Neutrophil (primary cell): Measurements from ENCODE around the gene CDK5RAP2.

Experiments
- H3K27ac ChIP-seq: fragments of 200-600 bp; sonication (generic); 2 replicates; pipeline ENCODE4 v1.5.1; 2016; ENCODE audit warnings: mild to moderate bottlenecking, moderate library complexity
- H3K27me3 ChIP-seq: fragments of 200-600 bp; sonication (generic); 2 replicates; pipeline ENCODE4 v1.6.0; 2016; ENCODE audit warnings: mild to moderate bottlenecking
- H3K36me3 ChIP-seq: fragments of 200-600 bp; sonication (generic); 2 replicates; pipeline ENCODE4 v1.5.1; 2017
- H3K4me1 ChIP-seq, 2 experiments: fragments of 200-600 bp in 1 of 2; sonication (generic) in 1 of 2; 1 replicate in 1 of 2; 2 replicates in 1 of 2; pipeline versions ENCODE4 v1.5.1 to v1.6.1; 2013 to 2016; ENCODE audit warnings: low read depth in 1 of 2, low read length in 1 of 2, mild to moderate bottlenecking in 1 of 2, moderate library complexity in 1 of 2; ENCODE audit not compliant: control insufficient read depth in 1 of 2, insufficient read depth in 1 of 2
- H3K4me3 ChIP-seq, 2 experiments: fragments of 200-600 bp in 1 of 2; sonication (generic) in 1 of 2; 1 replicate in 1 of 2; 2 replicates in 1 of 2; pipeline ENCODE4 v1.5.1; 2013 to 2016; ENCODE audit warnings: low read depth in 1 of 2, low read length in 1 of 2, mild to moderate bottlenecking in 1 of 2, moderate library complexity in 1 of 2
- H3K9me3 ChIP-seq: fragments of 200-600 bp; sonication (generic); 2 replicates; pipeline ENCODE4 v1.5.1; 2016
- CTCF ChIP-seq: fragments of 200-600 bp; sonication (generic); IDR thresholded peaks from 2 replicates; pipeline ENCODE4 v1.5.1; 2016; ENCODE audit warnings: antibody characterized with exemption

Gene CDK5RAP2

GRCh38 chr9:120392711-120393110 lies 187.3 kb downstream of the CDK5RAP2 start:
- Histone ChIP-seq H3K27ac (no peak overlapping the region), H3K36me3 (peaks cover 94% of the 10 kb centered on the region), H3K4me1 (peaks cover 0 to 2% of the 10 kb centered on the region in 2 experiments), H3K9me3 (no peaks in the 10 kb centered on the region), H3K4me3 (no peak overlapping the region), H3K27me3 (no peaks in the 10 kb centered on the region)
- no peak for TF ChIP-seq CTCF

GRCh38 chr9:120392245-120392644 lies 187.7 kb downstream of the CDK5RAP2 start:
- Histone ChIP-seq H3K27ac (no peak overlapping the region), H3K36me3 (peaks cover 93% of the 10 kb centered on the region), H3K27me3 (no peaks in the 10 kb centered on the region), H3K4me3 (no peak overlapping the region), H3K9me3 (no peaks in the 10 kb centered on the region), H3K4me1 (peaks cover 0 to 7% of the 10 kb centered on the region in 2 experiments)
- no peak for TF ChIP-seq CTCF

GRCh38 chr9:120391691-120392090 lies 188.3 kb downstream of the CDK5RAP2 start:
- Histone ChIP-seq H3K27ac (no peak overlapping the region), H3K4me3 (no peak overlapping the region), H3K36me3 (peaks cover 95% of the 10 kb centered on the region)

GRCh38 chr9:120390637-120391190 lies 189.3 kb downstream of the CDK5RAP2 start:
- Histone ChIP-seq H3K27me3 (no peaks in the 10 kb centered on the region), H3K27ac (no peak overlapping the region), H3K36me3 (peaks cover 86% of the 10 kb centered on the region), H3K9me3 (no peaks in the 10 kb centered on the region), H3K4me1 (peaks cover 0 to 7% of the 10 kb centered on the region in 2 experiments), H3K4me3 (no peak overlapping the region)
- TF ChIP-seq CTCF, result no peak

More at GRCh38 chr9:120391691-120392090, 188.3 kb downstream of the CDK5RAP2 start:
- H3K4me1 ChIP-seq, result peaks cover 0 to 7% of the 10 kb centered on the region in 2 experiments
- no peaks in the 10 kb centered on the region for H3K27me3 ChIP-seq
- H3K9me3 ChIP-seq, result no peaks in the 10 kb centered on the region
- TF ChIP-seq CTCF, result no peak

- no peak for TF ChIP-seq CTCF
- H3K9me3 ChIP-seq, result no peaks in the 10 kb centered on the region
- peaks cover 0 to 7% of the 10 kb centered on the region in 2 experiments for H3K4me1 ChIP-seq
- H3K36me3 ChIP-seq, result peaks cover 79% of the 10 kb centered on the region
- no peak overlapping the region for H3K4me3 ChIP-seq
- H3K27ac ChIP-seq, result no peak overlapping the region
- no peaks in the 10 kb centered on the region for H3K27me3 ChIP-seq
These were observed 190.1 kb downstream of the CDK5RAP2 start for GRCh38 chr9:120389867-120390266.
